Mesendoderm (in vitro differentiated cells): ENCODE results near the gene PRKCA.
A peak's percentile ranks its signal among the peaks of the same experiment; 100 is the strongest.

ENCODE experiments used
- DNase-seq: peaks from one replicate; pipeline ENCODE4 v3.0.0; 2013
- H2AK5ac ChIP-seq: 2 replicates; pipeline ENCODE4 v1.6.1; 2013; ENCODE audit warnings: low read length, inconsistent platforms
- H2BK120ac ChIP-seq: 2 replicates; pipeline ENCODE4 v1.6.1; 2013; ENCODE audit warnings: low read depth, mild to moderate bottlenecking, low read length, moderate library complexity, mixed read lengths
- H2BK15ac ChIP-seq: replicated peaks from 2 replicates; pipeline ENCODE4 v1.6.1; 2013; ENCODE audit warnings: low read depth, mild to moderate bottlenecking, moderate library complexity
- H2BK5ac ChIP-seq: 2 replicates; pipeline ENCODE4 v1.6.1; 2013; ENCODE audit warnings: low read length, inconsistent platforms
- H3K18ac ChIP-seq: 2 replicates; pipeline ENCODE4 v1.6.1; 2013; ENCODE audit warnings: mild to moderate bottlenecking, low read length, mixed read lengths
- H3K23ac ChIP-seq: one replicate; pipeline ENCODE4 v1.6.1; 2013; ENCODE audit warnings: low read length
- H3K27ac ChIP-seq: 2 replicates; pipeline ENCODE4 v1.5.1; 2013; ENCODE audit warnings: low read depth, mild to moderate bottlenecking, inconsistent platforms, low read length, moderate library complexity
- H3K27me3 ChIP-seq: 2 replicates; pipeline ENCODE4 v1.6.1; 2013; ENCODE audit warnings: low read length, control low read depth, mild to moderate bottlenecking, inconsistent platforms; ENCODE audit not compliant: insufficient read depth, poor library complexity
- H3K36me3 ChIP-seq: 2 replicates; pipeline ENCODE4 v1.6.1; 2013; ENCODE audit warnings: low read length, inconsistent platforms; ENCODE audit not compliant: control insufficient read depth, insufficient read depth
- H3K4ac ChIP-seq: one replicate; pipeline ENCODE4 v1.6.1; 2013; ENCODE audit warnings: low read depth, mild to moderate bottlenecking, low read length, moderate library complexity
- H3K4me1 ChIP-seq: 2 replicates; pipeline ENCODE4 v1.6.1; 2013; ENCODE audit warnings: low read depth, low read length, inconsistent platforms; ENCODE audit not compliant: control insufficient read depth
- H3K4me2 ChIP-seq: 2 replicates; pipeline ENCODE4 v1.6.1; 2013; ENCODE audit warnings: low read length
- H3K4me3 ChIP-seq: 2 replicates; pipeline ENCODE4 v1.5.1; 2013; ENCODE audit warnings: mild to moderate bottlenecking, low read length
- H3K56ac ChIP-seq: one replicate; pipeline ENCODE4 v1.6.1; 2013; ENCODE audit warnings: low read length
- H3K79me1 ChIP-seq: 2 replicates; pipeline ENCODE4 v1.6.1; 2013; ENCODE audit warnings: low read length, inconsistent platforms
- H3K79me2 ChIP-seq: 2 replicates; pipeline ENCODE4 v1.6.1; 2013; ENCODE audit warnings: mild to moderate bottlenecking, low read length; ENCODE audit not compliant: control insufficient read depth, insufficient read depth
- H3K9ac ChIP-seq: 2 replicates; pipeline ENCODE4 v1.6.1; 2013; ENCODE audit warnings: low read length, inconsistent platforms
- H4K5ac ChIP-seq: one replicate; pipeline ENCODE4 v1.6.1; 2013; ENCODE audit warnings: low read length
- H4K8ac ChIP-seq: one replicate; pipeline ENCODE4 v1.6.1; 2013; ENCODE audit warnings: low read depth, mild to moderate bottlenecking, control low read depth, low read length, moderate library complexity
- WGBS: extraction: QIAGEN DNeasy Blood & Tissue Kit; methylation state at CpG from one replicate; pipeline ENCODE4 v1.1.7; 2013; ENCODE audit warnings: low lambda C conversion rate, missing lambda C conversion rate; ENCODE audit not compliant: insufficient coverage; ENCODE audit errors: extremely low coverage; 5-methylcytosine and 5-hydroxymethylcytosine counted together

The PRKCA gene

GRCh38 chr17:66585472-66585871, 283.1 kb downstream of the PRKCA start:
- Histone ChIP-seq H3K27me3 (no peaks in the 10 kb centered on the region), H3K4me1 (no peaks in the 10 kb centered on the region), H3K4me3 (no peak overlapping the region), H3K36me3 (no peaks in the 10 kb centered on the region), H2BK120ac (no peak overlapping the region), H3K79me2 (no peaks in the 10 kb centered on the region), H3K79me1 (no peaks in the 10 kb centered on the region), H2BK15ac (no peak overlapping the region), H3K4ac (no peak overlapping the region), H3K27ac (no peak overlapping the region), H3K23ac (no peak overlapping the region), H4K8ac (no peak overlapping the region), H3K56ac (no peak overlapping the region), H2BK5ac (no peak overlapping the region), H3K9ac (no peak overlapping the region), H3K18ac (no peak overlapping the region), H2AK5ac (no peak overlapping the region), H3K4me2 (no peak overlapping the region), H4K5ac (no peak overlapping the region)
- DNase-seq = no peak
- no CpG with 5 or more reads among the region's 5 CpGs for WGBS

DNA sequence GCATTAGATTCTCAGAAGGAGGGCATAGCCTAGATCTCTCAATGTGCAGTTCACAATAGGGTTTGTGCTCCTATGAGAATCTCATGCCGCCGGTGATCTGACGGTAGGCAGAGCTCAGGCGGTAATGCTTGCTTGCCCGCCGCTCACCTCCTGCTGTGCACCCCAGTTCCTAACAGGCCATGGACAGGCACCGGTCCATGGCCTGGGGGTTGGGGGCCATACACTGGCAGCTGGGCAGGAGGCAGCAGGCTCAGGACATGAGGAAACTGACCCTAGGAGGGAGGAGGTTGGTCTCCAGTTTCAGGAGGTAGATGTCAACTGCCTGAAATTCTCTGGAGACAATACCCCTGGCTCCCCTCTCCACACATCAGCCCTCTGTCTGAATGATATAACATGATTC, 287.5 kb downstream of the PRKCA start:
- Histone ChIP-seq H3K9ac (no peak overlapping the region), H3K4me1 (no peaks in the 10 kb centered on the region), H3K56ac (no peak overlapping the region), H2BK120ac (no peak overlapping the region), H2AK5ac (no peak overlapping the region), H3K18ac (no peak overlapping the region), H3K4me2 (no peak overlapping the region), H3K27ac (no peak overlapping the region), H3K79me2 (no peaks in the 10 kb centered on the region), H3K36me3 (no peaks in the 10 kb centered on the region), H3K4ac (no peak overlapping the region), H4K8ac (no peak overlapping the region), H2BK5ac (no peak overlapping the region), H3K27me3 (no peaks in the 10 kb centered on the region), H3K23ac (no peak overlapping the region), H3K79me1 (no peaks in the 10 kb centered on the region), H2BK15ac (no peak overlapping the region), H3K4me3 (no peak overlapping the region), H4K5ac (no peak overlapping the region)
- WGBS = no CpG with 5 or more reads among the region's 7 CpGs
- no peak for DNase-seq

DNA sequence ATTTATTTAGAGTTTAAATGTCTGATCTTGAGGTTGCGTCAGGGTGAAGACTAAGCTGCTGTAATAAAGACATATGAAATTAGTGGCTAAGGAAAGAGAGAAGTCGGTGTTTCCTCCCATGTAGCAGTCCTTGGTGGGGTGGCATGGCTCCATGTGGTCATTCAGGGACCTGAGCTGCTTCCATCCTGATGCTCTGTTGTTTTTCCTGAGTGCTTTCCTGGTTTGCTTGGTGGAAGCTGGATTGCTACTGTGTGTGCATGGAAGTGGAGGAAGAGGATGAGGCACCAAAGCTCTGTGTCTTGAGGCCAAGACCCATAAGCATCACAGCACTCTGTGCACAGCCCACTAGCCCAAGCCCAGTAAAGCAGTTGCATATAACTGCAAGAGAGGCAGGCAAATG, 290.7 kb downstream of the PRKCA start:
- no peaks in the 10 kb centered on the region for H3K79me2 ChIP-seq
- H2BK15ac ChIP-seq = no peak overlapping the region
- H3K4me1 ChIP-seq = no peaks in the 10 kb centered on the region
- no peak overlapping the region for H3K4me3 ChIP-seq
- no peak overlapping the region for H3K4me2 ChIP-seq
- no peak for DNase-seq
- no peak overlapping the region for H2AK5ac ChIP-seq
- H3K56ac ChIP-seq = no peak overlapping the region
- no peak overlapping the region for H3K23ac ChIP-seq
- H3K4ac ChIP-seq = no peak overlapping the region
- H2BK120ac ChIP-seq = no peak overlapping the region
- no CpG with 5 or more reads among the region's 2 CpGs for WGBS
- no peaks in the 10 kb centered on the region for H3K79me1 ChIP-seq
- H3K9ac ChIP-seq = no peak overlapping the region
- H3K27me3 ChIP-seq = no peaks in the 10 kb centered on the region
- no peak overlapping the region for H4K8ac ChIP-seq
- H2BK5ac ChIP-seq = no peak overlapping the region
- no peak overlapping the region for H3K27ac ChIP-seq
- no peak overlapping the region for H4K5ac ChIP-seq
- no peak overlapping the region for H3K18ac ChIP-seq
- no peaks in the 10 kb centered on the region for H3K36me3 ChIP-seq

DNA sequence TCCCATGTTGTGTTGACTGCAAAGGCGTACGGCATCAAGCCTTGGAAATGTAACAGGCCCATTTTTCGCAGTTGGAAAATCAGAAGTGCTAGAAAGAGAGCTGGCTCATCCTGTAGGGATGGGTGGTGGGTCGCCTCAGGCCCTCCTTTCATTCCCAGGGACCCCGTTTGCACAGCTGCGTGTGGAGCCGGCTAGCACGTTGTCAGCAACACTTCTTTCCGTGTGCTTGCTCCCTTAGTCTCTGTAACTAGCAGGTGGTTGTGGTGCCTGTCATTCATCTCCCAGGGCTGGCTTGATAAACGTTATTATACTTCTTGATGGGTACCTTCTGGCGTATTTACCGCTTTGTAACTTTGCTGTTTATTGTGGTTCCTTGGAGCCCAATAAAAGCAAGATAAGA, 293.5 kb downstream of the PRKCA start:
- H2BK120ac ChIP-seq = no peak overlapping the region
- no peak overlapping the region for H3K27ac ChIP-seq
- no peaks in the 10 kb centered on the region for H3K79me1 ChIP-seq
- H4K8ac ChIP-seq = no peak overlapping the region
- no peak overlapping the region for H3K23ac ChIP-seq
- no peak overlapping the region for H3K4me2 ChIP-seq
- H3K56ac ChIP-seq = no peak overlapping the region
- H3K4me1 ChIP-seq = no peaks in the 10 kb centered on the region
- no peaks in the 10 kb centered on the region for H3K79me2 ChIP-seq
- no peak overlapping the region for H3K9ac ChIP-seq
- no peak overlapping the region for H2AK5ac ChIP-seq
- H3K4me3 ChIP-seq = no peak overlapping the region
- no peak overlapping the region for H4K5ac ChIP-seq
- DNase-seq = no peak
- no peak overlapping the region for H2BK15ac ChIP-seq
- H3K36me3 ChIP-seq = no peaks in the 10 kb centered on the region
- no peak overlapping the region for H3K4ac ChIP-seq
- H3K27me3 ChIP-seq = no peaks in the 10 kb centered on the region
- H3K18ac ChIP-seq = no peak overlapping the region
- WGBS = no CpG with 5 or more reads among the region's 12 CpGs
- H2BK5ac ChIP-seq = no peak overlapping the region

DNA sequence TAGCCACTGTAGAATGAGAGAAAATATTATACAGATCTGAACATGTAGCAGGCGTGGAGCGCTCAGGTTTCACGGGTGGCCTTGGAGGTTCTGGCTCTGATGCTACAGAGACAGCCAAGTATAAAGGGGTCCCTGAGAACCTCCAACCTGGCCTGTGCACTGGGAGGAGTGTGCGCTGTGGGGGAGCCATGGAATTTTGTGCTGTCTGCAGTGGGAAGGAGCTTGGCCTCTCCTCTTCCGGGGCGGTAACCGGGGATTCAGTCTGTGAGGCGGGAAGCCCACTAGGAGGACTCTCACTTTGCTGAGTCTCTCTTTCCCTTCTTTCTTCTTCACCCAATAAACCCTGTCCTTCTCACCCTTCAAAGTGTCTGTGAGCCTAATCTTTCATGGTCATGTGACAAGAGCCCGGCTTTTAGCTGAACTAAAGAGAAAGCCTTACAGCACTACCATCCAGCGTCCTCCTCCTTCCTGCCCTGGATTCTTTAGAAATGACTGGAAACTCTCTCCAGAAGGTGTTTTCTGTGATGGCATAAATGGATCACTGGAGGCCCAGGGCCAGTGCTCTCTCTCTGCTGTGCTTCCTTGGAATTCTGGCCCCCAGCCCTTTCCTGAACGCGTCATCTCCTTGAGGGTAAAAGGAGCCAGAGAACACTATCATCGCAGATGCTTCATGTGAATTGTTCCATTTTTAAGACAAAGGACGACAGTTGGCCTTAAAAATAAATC, 300.4 kb downstream of the PRKCA start:
- Histone ChIP-seq H3K4ac (no peak overlapping the region), H2BK15ac (no peak overlapping the region), H3K9ac (no peak overlapping the region), H3K27me3 (no peaks in the 10 kb centered on the region), H3K79me2 (no peaks in the 10 kb centered on the region), H3K27ac (no peak overlapping the region), H2AK5ac (no peak overlapping the region), H3K4me2 (no peak overlapping the region), H3K36me3 (no peaks in the 10 kb centered on the region), H3K4me3 (no peak overlapping the region), H3K4me1 (no peaks in the 10 kb centered on the region), H4K8ac (no peak overlapping the region), H3K79me1 (no peaks in the 10 kb centered on the region), H2BK120ac (no peak overlapping the region), H3K56ac (no peak overlapping the region), H4K5ac (no peak overlapping the region), H3K18ac (peak overlapping the region; percentile 8), H3K23ac (no peak overlapping the region), H2BK5ac (no peak overlapping the region)
- no peak for DNase-seq
- no CpG with 5 or more reads among the region's 14 CpGs for WGBS

- H3K79me1 ChIP-seq = no peaks in the 10 kb centered on the region
- H3K4ac ChIP-seq = no peak overlapping the region
- no peak overlapping the region for H3K56ac ChIP-seq
- no peak overlapping the region for H3K23ac ChIP-seq
- H3K27me3 ChIP-seq = no peaks in the 10 kb centered on the region
- H4K5ac ChIP-seq = no peak overlapping the region
- H3K27ac ChIP-seq = no peak overlapping the region
- H2BK15ac ChIP-seq = no peak overlapping the region
- H2BK120ac ChIP-seq = no peak overlapping the region
- H3K18ac ChIP-seq = no peak overlapping the region
- H3K9ac ChIP-seq = no peak overlapping the region
- H3K4me2 ChIP-seq = no peak overlapping the region
- H2AK5ac ChIP-seq = no peak overlapping the region
- H4K8ac ChIP-seq = no peak overlapping the region
- H3K4me3 ChIP-seq = no peak overlapping the region
- DNase-seq = no peak
- H3K36me3 ChIP-seq = no peaks in the 10 kb centered on the region
- H3K4me1 ChIP-seq = no peaks in the 10 kb centered on the region
- H2BK5ac ChIP-seq = no peak overlapping the region
- no peaks in the 10 kb centered on the region for H3K79me2 ChIP-seq
Measured at GRCh38 chr17:66604376-66604775, 302.0 kb downstream of the PRKCA start.
